HG03196 (cell line): ENCODE results near the gene CELSR2.

ENCODE experiments used
- ATAC-seq: cut with Tn5 transposase; IDR thresholded peaks from one replicate; pipeline ENCODE4 v1.9.1; 2021; ENCODE audit not compliant: unreplicated experiment

The CELSR2 gene

DNA sequence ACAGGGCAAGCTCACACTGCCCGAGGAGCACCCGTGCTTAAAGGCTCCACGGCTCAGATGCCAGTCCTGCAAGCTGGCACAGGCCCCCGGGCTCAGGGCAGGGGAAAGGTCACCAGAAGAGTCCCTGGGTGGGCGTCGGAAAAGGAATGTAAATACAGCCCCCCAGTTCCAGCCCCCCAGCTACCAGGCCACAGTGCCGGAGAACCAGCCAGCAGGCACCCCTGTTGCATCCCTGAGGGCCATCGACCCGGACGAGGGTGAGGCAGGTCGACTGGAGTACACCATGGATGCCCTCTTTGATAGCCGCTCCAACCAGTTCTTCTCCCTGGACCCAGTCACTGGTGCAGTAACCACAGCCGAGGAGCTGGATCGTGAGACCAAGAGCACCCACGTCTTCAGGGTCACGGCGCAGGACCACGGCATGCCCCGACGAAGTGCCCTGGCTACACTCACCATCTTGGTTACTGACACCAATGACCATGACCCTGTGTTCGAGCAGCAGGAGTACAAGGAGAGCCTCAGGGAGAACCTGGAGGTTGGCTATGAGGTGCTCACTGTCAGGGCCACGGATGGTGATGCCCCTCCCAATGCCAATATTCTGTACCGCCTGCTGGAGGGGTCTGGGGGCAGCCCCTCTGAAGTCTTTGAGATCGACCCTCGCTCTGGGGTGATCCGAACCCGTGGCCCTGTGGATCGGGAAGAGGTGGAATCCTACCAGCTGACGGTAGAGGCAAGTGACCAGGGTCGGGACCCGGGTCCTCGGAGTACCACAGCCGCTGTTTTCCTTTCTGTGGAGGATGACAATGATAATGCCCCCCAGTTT lies 1.3 kb downstream of the CELSR2 start:
- ATAC-seq = no peak

DNA sequence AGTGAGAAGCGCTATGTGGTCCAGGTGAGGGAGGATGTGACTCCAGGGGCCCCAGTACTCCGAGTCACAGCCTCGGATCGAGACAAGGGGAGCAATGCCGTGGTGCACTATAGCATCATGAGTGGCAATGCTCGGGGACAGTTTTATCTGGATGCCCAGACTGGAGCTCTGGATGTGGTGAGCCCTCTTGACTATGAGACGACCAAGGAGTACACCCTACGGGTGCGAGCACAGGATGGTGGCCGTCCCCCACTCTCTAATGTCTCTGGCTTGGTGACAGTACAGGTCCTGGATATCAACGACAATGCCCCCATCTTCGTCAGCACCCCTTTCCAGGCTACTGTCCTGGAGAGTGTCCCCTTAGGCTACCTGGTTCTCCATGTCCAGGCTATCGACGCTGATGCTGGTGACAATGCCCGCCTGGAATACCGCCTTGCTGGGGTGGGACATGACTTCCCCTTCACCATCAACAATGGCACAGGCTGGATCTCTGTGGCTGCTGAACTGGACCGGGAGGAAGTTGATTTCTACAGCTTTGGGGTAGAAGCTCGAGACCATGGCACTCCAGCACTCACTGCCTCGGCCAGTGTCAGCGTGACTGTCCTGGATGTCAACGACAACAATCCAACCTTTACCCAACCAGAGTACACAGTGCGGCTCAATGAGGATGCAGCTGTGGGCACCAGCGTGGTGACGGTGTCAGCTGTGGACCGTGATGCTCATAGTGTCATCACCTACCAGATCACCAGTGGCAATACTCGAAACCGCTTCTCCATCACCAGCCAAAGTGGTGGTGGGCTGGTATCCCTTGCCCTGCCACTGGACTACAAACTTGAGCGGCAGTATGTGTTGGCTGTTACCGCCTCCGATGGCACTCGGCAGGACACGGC lies 2.2 kb downstream of the CELSR2 start:
- no peak for ATAC-seq

DNA sequence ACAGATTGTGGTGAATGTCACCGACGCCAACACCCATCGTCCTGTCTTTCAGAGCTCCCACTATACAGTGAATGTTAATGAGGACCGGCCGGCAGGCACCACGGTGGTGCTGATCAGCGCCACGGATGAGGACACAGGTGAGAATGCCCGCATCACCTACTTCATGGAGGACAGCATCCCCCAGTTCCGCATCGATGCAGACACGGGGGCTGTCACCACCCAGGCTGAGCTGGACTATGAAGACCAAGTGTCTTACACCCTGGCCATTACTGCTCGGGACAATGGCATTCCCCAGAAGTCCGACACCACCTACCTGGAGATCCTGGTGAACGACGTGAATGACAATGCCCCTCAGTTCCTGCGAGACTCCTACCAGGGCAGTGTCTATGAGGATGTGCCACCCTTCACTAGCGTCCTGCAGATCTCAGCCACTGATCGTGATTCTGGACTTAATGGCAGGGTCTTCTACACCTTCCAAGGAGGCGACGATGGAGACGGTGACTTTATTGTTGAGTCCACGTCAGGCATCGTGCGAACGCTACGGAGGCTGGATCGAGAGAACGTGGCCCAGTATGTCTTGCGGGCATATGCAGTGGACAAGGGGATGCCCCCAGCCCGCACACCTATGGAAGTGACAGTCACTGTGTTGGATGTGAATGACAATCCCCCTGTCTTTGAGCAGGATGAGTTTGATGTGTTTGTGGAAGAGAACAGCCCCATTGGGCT lies 3.0 kb downstream of the CELSR2 start:
- ATAC-seq = no peak

DNA sequence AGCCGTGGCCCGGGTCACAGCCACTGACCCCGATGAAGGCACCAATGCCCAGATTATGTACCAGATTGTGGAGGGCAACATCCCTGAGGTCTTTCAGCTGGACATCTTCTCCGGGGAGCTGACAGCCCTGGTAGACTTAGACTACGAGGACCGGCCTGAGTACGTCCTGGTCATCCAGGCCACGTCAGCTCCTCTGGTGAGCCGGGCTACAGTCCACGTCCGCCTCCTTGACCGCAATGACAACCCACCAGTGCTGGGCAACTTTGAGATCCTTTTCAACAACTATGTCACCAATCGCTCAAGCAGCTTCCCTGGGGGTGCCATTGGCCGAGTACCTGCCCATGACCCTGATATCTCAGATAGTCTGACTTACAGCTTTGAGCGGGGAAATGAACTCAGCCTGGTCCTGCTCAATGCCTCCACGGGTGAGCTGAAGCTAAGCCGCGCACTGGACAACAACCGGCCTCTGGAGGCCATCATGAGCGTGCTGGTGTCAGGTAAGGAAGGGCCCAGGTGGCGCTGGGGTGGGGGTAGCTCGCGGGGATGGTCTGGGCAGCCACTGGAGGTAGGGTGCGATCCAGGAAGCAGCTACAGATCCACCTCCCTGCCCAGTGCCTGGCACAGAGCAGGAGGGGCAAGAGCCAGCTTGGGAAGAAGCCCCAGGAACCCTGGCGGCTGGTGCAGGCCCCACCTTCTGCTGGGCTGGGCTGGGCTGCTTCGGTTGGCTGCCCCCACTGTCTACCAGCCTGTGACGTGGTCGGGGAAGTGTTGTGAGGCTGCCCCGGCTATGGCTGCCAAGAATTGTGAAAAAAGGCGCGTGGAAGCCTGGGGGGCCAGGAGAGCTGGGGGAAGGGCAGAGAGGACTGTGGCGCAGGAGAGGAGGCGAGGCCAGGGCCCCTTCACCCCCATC lies 3.8 kb downstream of the CELSR2 start:
- no peak for ATAC-seq

DNA sequence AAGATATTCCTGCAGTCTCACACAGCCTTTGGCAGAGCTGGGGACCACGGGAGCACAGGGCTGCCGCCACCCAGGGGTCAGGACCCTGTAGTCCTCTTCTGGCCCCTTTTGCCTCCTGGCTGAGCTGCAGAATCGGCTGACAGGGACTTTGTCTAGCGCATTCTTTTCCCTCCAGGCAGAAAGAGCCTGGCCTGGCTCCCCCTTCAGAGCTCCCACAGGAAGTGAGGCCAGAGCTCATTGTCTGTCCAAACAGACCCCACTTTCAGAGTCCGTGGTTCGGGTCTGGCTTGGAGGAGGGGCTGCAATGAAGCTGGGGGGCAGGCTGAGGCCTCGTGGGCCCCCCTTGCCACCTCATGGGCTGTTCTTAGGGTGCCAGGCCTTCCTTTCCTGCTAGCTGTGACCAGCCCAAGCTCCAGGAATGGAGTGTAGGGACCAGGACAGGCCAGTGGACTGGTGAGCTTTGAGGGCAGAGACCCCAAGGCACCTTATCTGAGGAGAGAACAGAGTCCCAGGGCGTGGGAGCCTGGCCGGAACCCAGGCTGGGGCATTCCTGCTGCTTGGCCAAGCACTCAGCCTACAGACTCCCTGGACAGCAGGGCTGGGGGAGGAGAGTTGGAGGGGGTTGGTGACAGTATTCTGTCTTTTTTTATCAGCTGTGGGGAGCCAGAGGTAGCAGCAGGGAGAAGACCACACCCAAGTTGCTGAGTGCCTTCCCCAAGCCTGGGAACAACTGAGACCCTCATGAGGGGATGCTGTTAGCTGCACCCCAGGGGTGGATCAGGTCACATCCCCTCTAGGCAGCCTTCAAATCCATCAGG lies 4.7 kb downstream of the CELSR2 start:
- no peak for ATAC-seq

DNA sequence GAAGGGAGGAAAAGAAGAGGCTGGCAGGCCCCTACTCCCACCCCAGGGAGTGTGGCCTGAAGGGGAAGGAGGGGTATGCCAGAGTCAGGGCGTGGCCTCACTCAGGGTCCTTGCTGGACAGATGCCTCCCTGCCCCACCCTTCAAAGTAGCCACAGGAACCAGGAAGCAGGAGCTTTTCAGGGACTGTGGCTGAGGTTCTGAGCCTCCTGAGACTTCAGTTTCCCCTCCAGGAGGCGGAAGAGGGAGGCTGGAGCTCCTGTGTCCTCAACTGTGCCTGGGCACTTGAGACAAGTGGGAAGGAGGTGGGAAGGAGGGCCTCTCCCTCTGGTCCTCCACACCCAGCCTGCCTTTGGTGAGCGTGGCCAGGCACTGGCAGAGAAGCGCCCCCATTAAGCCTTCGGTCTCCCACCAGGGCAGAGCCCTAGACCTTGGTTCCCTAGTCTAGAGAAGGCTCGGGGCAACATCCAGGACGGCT lies 5.3 kb downstream of the CELSR2 start:
- ATAC-seq = no peak

DNA sequence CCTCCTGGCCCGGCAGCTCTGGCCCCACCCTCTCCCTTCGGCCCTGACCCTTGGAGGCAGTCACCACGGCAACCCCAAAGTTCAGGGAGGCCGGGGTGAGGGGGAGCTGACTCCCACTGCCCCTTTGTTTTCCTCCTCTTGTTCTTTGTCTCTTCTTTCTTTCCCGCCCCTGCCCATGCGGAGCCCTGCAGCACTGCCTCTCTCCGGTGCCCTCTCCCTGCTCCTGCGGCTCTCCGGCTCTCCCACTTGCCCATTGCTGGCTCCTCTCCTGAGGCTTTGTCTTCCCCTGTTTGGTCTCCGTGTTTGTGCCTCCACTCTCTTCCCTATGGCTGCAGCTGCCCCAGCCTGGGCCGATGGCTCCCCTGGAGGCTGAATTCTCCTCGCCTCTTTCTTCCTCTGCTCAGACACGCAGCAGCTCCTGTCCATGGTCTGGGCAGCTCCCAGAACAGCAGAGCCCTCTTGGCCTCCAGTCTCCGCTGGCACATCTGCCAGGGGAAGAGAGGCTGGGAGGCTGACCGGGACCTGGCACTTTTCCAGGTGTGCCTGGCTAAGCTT lies 5.8 kb downstream of the CELSR2 start:
- ATAC-seq = no peak

DNA sequence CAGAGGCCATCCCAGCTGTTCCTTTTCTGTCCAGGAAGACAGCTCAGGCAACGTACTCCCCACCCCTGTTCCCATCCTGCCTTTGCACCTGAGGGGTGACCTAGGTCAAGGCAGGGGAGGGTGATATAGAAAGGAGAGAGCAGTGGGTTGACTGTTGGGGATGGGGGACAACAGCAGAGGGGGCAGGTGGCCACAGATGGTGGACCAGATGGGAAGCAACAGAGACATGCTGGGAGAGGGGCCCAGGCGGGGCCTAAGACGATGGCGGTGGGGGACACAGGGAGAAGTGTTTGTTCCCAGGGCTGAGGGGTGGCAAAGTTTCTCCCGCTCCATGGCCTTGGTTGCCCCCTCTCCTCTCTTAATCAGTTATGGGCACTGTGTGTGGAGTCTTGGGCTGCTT lies 6.3 kb downstream of the CELSR2 start:
- no peak for ATAC-seq

DNA sequence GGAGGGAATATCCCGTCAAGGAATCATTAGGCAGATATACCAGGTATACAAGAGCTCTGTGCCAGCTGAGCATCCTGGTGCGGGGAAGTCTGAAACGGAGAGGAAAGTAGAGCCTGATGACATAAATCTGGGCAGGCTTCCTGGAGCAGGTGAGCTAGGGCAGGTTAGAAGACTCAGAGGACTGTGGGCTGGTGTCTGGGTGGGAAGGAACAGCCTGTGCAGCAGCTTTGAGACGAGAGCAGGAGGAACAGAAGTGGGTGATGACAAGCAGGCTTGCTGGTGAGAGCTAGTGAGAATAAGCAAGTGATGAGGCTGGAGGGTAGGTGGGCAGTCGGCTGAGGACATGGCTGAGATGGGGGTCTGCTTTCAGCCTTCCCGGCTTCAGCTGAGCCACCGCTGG lies 6.7 kb downstream of the CELSR2 start:
- no peak for ATAC-seq

DNA sequence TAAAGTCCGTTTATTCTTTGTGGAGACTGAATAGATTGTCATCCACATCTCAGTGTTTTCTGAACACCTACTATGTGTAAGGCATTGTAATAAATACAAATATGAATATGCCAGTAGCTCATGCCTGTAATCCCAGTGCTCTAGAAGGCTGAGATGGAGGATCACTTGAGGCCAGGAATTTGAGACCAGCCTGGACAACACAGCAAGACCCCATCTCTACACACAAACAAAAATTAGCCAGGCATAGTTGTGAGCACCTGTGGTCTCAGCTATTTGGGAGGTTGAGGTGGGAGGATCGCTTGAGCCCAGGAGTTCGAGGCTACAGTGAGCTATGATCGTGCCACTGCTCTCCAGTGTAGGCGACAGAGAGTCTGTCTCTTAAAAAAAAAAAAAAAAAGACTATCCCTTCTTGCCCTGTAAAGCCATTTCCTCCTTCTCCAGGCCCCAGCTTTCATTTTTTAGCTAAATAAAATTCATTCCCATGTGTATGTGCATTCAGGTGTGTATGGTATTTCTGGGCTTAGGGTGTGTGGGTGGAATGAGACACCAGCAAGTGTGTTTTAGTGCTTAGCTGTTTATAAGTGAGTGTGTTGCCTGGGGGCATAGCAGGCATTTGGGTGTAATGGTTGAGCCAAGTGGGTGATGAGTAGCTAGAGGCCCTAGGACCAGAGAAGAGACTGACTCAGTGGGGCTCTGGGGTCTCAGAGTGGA lies 7.8 kb downstream of the CELSR2 start:
- no peak for ATAC-seq

DNA sequence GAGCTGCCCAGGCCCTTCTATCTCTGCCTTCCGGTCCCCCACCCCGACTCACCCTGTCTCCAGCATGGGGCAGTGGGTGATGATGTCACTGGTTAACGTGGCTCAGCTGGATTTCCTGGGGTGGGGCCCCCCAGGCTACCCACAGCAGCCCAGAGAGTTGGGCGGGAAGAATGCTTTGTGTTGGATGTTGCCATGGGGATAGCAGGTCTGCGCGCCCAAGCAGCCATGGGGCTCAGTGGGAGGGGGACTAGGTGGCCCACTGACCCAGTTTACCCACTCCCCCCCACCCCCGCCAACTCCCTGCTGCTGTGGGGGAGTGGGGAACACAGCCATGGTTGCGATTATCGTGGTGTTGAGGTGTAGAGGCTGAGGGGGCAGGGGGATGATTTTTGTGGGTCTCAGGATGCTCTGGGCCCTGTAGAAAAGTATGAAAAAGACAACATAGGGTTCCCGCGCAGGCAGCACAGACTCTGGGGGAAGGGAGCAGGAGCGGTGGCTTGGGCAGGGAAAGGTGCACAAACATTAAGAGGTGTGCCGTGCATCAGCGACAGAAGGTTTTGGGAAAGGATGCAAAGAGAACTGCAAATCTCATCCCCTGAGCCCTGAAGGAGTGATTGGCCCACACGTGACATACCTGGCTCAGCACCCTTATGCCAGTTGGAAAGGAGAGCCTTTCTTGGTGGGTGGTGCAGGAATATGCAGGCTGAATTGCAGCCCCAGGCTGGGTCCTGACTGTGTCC lies 8.5 kb downstream of the CELSR2 start:
- ATAC-seq = no peak

DNA sequence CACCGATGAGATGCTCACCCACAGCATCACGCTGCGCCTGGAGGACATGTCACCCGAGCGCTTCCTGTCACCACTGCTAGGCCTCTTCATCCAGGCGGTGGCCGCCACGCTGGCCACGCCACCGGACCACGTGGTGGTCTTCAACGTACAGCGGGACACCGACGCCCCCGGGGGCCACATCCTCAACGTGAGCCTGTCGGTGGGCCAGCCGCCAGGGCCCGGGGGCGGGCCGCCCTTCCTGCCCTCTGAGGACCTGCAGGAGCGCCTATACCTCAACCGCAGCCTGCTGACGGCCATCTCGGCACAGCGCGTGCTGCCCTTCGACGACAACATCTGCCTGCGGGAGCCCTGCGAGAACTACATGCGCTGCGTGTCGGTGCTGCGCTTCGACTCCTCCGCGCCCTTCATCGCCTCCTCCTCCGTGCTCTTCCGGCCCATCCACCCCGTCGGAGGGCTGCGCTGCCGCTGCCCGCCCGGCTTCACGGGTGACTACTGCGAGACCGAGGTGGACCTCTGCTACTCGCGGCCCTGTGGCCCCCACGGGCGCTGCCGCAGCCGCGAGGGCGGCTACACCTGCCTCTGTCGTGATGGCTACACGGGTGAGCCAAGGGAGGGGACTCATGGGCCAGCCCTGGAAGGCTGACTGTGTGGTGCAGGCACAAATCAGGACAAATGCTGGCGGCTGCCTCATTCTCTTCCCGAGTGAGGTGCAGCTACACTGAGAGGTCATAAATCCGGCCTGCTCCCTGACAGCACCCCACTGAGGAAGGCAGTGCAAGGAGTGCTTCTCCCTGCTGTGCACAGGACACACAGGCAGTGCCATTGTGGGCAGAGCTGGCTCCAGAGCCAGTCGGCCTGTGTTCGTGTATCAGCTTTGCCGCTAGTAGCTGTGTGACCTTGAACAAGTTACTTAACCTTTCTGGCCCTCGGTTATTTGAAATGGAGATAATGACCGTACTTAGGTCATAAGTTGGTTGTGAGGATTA lies 9.4 kb downstream of the CELSR2 start:
- ATAC-seq = no peak

DNA sequence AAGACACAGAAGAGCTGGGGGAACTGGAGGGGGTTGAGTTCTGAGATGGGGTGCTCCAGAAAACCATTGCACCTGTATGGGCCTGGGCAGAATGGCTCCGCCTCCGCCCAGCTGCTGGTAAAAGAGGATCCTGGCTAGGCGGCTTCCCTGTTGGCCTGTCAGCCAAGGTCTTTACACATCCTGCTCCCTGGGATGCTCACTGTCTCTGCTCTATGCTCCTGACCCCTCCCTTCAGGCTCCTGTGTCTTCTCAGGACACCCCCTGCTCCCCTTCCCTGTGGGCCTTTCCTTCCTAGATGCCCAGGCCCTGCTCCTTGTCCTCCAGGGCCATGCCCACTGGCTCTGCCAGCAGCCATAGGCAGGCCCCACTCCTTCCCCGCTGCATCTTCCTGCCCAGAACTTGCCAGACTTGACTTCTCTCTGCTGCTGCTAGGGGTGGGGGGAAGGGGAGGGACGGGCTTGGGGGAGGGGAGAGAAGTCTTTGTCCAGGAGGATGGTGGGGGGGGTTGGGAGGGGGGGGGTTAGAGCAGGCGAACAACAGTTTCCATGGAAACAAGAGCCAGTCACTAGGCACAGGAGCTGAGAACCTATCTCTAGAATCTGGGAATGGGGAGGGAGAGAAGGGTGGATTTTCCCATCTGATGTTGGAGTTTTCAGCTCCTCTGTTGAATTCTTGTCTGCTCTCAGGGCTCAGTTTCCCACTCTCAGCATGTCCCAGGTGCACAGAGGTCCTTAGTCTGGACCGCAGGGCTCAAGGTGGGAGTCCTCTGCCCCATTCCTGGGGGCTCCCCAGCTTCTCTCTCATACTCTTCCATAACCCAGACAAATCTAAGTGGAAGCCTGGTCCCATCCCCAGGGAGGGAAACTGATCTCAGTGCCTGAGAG lies 10.6 kb downstream of the CELSR2 start:
- ATAC-seq = no peak

DNA sequence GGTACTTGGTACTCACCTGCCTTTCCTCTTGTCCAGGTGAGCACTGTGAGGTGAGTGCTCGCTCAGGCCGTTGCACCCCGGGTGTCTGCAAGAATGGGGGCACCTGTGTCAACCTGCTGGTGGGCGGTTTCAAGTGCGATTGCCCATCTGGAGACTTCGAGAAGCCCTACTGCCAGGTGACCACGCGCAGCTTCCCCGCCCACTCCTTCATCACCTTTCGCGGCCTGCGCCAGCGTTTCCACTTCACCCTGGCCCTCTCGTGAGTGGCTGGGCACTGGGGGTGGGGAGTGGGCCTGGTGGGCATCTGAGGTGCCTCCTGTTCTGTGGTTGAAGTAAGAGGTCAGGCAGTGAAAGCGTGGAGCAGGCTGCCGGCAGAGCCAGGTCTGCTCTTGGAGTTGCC lies 11.7 kb downstream of the CELSR2 start:
- no peak for ATAC-seq

DNA sequence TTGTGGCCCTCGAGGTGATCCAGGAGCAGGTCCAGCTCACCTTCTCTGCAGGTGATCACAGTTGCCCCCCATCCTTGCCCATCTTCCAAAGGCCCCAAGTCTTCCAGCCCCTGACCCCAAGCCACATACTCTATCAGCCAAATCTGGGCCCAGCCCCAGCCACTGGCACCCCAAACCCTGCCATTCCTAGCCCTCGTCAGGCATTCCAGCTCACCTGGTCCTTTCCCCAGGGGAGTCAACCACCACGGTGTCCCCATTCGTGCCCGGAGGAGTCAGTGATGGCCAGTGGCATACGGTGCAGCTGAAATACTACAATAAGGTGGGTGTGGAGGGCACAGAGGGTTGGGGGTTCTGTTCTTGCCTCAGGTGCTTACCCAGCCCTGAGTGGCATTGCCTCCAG lies 12.2 kb downstream of the CELSR2 start:
- no peak for ATAC-seq
